ENCODE measurements around the gene OR2M2. TPM values are rescaled to one million over a fixed set of nuclear protein-coding genes. Genes with fewer than 3 reads are reported as not detected.

Gene OR2M2
- total and polyA plus RNA-seq, 2 of the 8 experiments (the other 6 are each of a cell fraction or from before 2014, with no cell fraction given) = not detected

DNA sequence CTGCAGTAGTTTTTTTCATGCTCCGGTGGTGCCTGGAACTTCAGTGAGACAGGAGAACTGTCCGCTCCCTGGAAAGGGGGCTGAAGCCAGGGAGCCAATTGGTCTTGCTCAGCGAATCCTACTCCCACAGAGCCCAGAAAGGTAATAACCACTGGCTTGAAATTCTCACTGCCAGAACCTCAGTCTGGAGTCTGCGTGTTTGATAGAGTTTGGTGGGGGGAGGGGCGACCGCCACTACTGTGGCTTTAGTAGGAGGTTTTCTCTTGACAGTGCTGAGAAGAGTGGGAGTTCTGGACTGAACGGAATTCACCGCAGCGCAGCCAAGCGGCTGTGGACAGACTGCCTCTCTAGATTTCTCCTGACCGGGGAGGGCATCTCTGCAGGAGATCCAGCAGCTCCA is 14.4 kb downstream of the OR2M2 start:
- ChIA-PET POLR2A (ENCODE audit: partially characterized antibody) (no interaction called here), CTCF (ENCODE audit: partially characterized antibody) (no interaction called here)
- Histone ChIP-seq H3K27me3 (replicated peaks in 1 of 4; ENCODE audit: control insufficient read depth in 3 of 4, extremely low read depth in 1 of 4, insufficient read depth in 3 of 4, low read length in 3 of 4) (no peaks in the 10 kb centered on the region), H2AK5ac (ENCODE audit: low read depth, low read length) (no peak overlapping the region), H4K91ac (replicated peaks; ENCODE audit: insufficient read length, low read length) (no peak overlapping the region), H3K56ac (replicated peaks; ENCODE audit: insufficient read length, low read depth, low read length) (no peak overlapping the region), H4K5ac (ENCODE audit: insufficient read length, low read depth, low read length) (no peak overlapping the region), H3K4me1 (replicated peaks in 1 of 4; ENCODE audit: control insufficient read depth in 3 of 4, insufficient read depth in 4 of 4, low read length in 3 of 4) (no peaks in the 10 kb centered on the region), H2BK120ac (replicated peaks; ENCODE audit: low read depth, low read length) (no peak overlapping the region), H3K23me2 (ENCODE audit: low read depth, low read length) (no peaks in the 10 kb centered on the region), H3K23ac (ENCODE audit: insufficient read length) (no peak overlapping the region), H3K18ac (ENCODE audit: extremely low read depth, low read length) (no peak overlapping the region), H3K9ac (replicated peaks in 1 of 4; ENCODE audit: extremely low read depth in 1 of 4, low read depth in 3 of 4, low read length in 3 of 4) (no peak overlapping the region), H3K36me3 (ENCODE audit: control insufficient read depth in 2 of 4, insufficient read depth in 4 of 4, low read length in 3 of 4) (no peaks in the 10 kb centered on the region), H3K4ac (replicated peaks; ENCODE audit: insufficient read length, low read depth, low read length) (no peak overlapping the region), H3K4me2 (ENCODE audit: insufficient read depth in 1 of 2, low read depth in 2 of 2, low read length in 2 of 2) (no peak overlapping the region), H2BK5ac (ENCODE audit: low read depth, low read length) (no peak overlapping the region), H2BK20ac (ENCODE audit: low read length) (no peak overlapping the region), H2BK15ac (ENCODE audit: low read length) (no peak overlapping the region), H4K20me1 (replicated peaks in 1 of 2; ENCODE audit: control insufficient read depth in 1 of 2, insufficient read depth in 2 of 2, low read length in 2 of 2) (no peaks in the 10 kb centered on the region), H3K27ac (ENCODE audit: low read depth, low read length) (no peak overlapping the region), H3K79me1 (ENCODE audit: low read depth, low read length) (no peaks in the 10 kb centered on the region), H3K79me2 (ENCODE audit: control insufficient read depth in 1 of 2, insufficient read depth in 2 of 2, low read length in 2 of 2) (no peaks in the 10 kb centered on the region), H4K8ac (ENCODE audit: extremely low read depth, insufficient read depth, low read length) (no peak overlapping the region), H2BK12ac (ENCODE audit: low read depth, low read length) (no peak overlapping the region), H3K9me3 (ENCODE audit: insufficient read depth in 2 of 2, low read depth in 1 of 2, low read length in 1 of 2) (peaks cover 51 to 61% of the 10 kb centered on the region in 2 experiments), H2AFZ (ENCODE audit: low read length) (no peak overlapping the region), H3K4me3 (ENCODE audit: extremely low read depth in 1 of 4, insufficient read depth in 2 of 4, low read depth in 3 of 4, low read length in 4 of 4) (no peak overlapping the region), H3K14ac (ENCODE audit: insufficient read length) (no peak overlapping the region)
- no peak for DNase-seq (ENCODE audit: low read depth in 1 of 2, low spot score in 2 of 2)
- 82% methylated on average over 11 of the region's 11 CpGs; no CpG with 5 or more reads in 1 of the 2 experiments for WGBS, 2 experiments (ENCODE audit: extremely low coverage in 1 of 2, insufficient coverage in 1 of 2, insufficient read length in 1 of 2, insufficient replicate concordance in 2 of 2, low coverage in 1 of 2, low lambda C conversion rate in 2 of 2, missing lambda C conversion rate in 1 of 2)
- FAIRE-seq = no peak
- TF ChIP-seq SIRT6 (IDR thresholded peaks at IDR 0.05; ENCODE audit: low read length) (no peak), TCF12 (IDR thresholded peaks at IDR 0.05; ENCODE audit: low read depth, low read length) (no peak), CREB1 (IDR thresholded peaks at IDR 0.05) (no peak), SAP30 (IDR thresholded peaks at IDR 0.05; ENCODE audit: insufficient read depth, insufficient replicate concordance, low read length) (no peak), POU5F1 (IDR thresholded peaks at IDR 0.05; ENCODE audit: low read depth, low read length) (no peak), RBBP5 (IDR thresholded peaks at IDR 0.05; ENCODE audit: borderline replicate concordance, low read depth, low read length) (no peak), ATF3 (IDR thresholded peaks at IDR 0.05; ENCODE audit: insufficient read depth, low read depth, low read length) (no peak), SIX5 (IDR thresholded peaks at IDR 0.05; ENCODE audit: low read depth, low read length) (no peak), EZH2 (IDR thresholded peaks at IDR 0.05; ENCODE audit: low read depth, low read length, severe bottlenecking) (no peak), PHF8 (conservative IDR thresholded peaks at IDR 0.05; ENCODE audit: low read depth, low read length) (no peak)
